Stomach (tissue), 4 donors: ENCODE results near the gene C11orf98.

Experiments used
- EP300 ChIP-seq: sonication (generic); formaldehyde crosslinking; IDR thresholded peaks from one replicate; pipeline ENCODE4 v1.6.1; 2017; ENCODE audit warnings: antibody characterized with exemption
- POLR2A ChIP-seq, 4 donors: fragments of 450-650 bp; IDR thresholded peaks; one replicate each; pipeline ENCODE4 v1.6.1; 2016; ENCODE audit warnings: antibody characterized with exemption in 4 of 4, control low read depth in 2 of 4, mild to moderate bottlenecking in 1 of 4, moderate library complexity in 1 of 4
- POLR2AphosphoS5 ChIP-seq, 3 donors: sonication (generic); formaldehyde crosslinking; IDR thresholded peaks; one replicate each; pipeline ENCODE4 v1.6.1; 2016; ENCODE audit warnings: antibody characterized with exemption in 3 of 3
- TF ChIP-seq, protein P1 (sequence below), 7 experiments: fragments of 450-650 bp in 4 of 7; fragments of 200-600 bp in 3 of 7; sonication (generic) in 3 of 7; IDR thresholded peaks; one replicate each; pipeline ENCODE4 v1.5.1; 2016 to 2019; ENCODE audit warnings: antibody characterized with exemption in 7 of 7, control low read depth in 2 of 7, mild to moderate bottlenecking in 1 of 7

- TF ChIP-seq POLR2A (IDR thresholded peaks at IDR 0.05) (no peak), EP300 (no peak), POLR2AphosphoS5 (IDR thresholded peaks at IDR 0.05) (no peak)
- TF ChIP-seq, protein P1, sequence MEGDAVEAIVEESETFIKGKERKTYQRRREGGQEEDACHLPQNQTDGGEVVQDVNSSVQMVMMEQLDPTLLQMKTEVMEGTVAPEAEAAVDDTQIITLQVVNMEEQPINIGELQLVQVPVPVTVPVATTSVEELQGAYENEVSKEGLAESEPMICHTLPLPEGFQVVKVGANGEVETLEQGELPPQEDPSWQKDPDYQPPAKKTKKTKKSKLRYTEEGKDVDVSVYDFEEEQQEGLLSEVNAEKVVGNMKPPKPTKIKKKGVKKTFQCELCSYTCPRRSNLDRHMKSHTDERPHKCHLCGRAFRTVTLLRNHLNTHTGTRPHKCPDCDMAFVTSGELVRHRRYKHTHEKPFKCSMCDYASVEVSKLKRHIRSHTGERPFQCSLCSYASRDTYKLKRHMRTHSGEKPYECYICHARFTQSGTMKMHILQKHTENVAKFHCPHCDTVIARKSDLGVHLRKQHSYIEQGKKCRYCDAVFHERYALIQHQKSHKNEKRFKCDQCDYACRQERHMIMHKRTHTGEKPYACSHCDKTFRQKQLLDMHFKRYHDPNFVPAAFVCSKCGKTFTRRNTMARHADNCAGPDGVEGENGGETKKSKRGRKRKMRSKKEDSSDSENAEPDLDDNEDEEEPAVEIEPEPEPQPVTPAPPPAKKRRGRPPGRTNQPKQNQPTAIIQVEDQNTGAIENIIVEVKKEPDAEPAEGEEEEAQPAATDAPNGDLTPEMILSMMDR (IDR thresholded peaks at IDR 0.05): no peak
Observed at GRCh38 chr11:62708793-62709192, 43.8 kb upstream of the C11orf98 start.
